Right ventricle myocardium superior (tissue), 1 donor: ENCODE data around the gene NDRG3. TPM values are rescaled to one million over a fixed set of nuclear protein-coding genes. Genes with fewer than 3 reads are reported as not detected.
A peak's percentile ranks its signal among the peaks of the same experiment; 100 is the strongest.

Experiments used
- ATAC-seq: fragments of 200-7000 bp; cut with Tn5 transposase; one replicate; pipeline ENCODE4 v1.9.1; 2020; ENCODE audit warnings: mild to moderate bottlenecking; ENCODE audit not compliant: poor library complexity
- DNase-seq: peaks from one replicate; pipeline ENCODE4 v3.0.0-alpha.2; 2020
- intact Hi-C: fragments of 100-400 bp; cut with DNase I; formaldehyde crosslinking; loops from one replicate; pipeline ENCODE4 v1.11.2; 2022
- long read RNA-seq: library from polyadenylated mRNA; unstranded; transcript quantifications from one replicate; pipeline ENCODE4 v2.0.0, GENCODE V29; 2021
- total RNA-seq: library from RNA; stranded (reverse); fragmentation: NEBNext Ultra II Directional; extraction: Animal tissue kit (Norgen Biotek cat#: 25700); gene quantifications from one replicate; pipeline ENCODE4 v1.2.1, GENCODE V29; 2021
- donor health status: DM: no; HTN: yes; CAD: no; lungs with severe emphysema.

NDRG3 gene
- 27.5 TPM for total RNA-seq
- long read RNA-seq, transcript NDRG3-201 (16 exons, 2,964 nt), result major isoform, 35 of 79 reads
- long read RNA-seq, transcript NDRG3-204 (17 exons, 2,978 nt), result minor isoform, 10 of 79 reads
- long read RNA-seq, transcript NDRG3-202 (15 exons, 2,917 nt), result minor isoform, 7 of 79 reads
- long read RNA-seq, partial matches to known transcripts, result 9 of 79 reads
- long read RNA-seq, other reads (novel, unspliced or antisense), result 18 of 79 reads

GRCh38 chr20:36745927-36746659 lies at the start of gene NDRG3:
TSS of gene NDRG3 (minus strand) at chr20:36746090. CDS start at chr20:36721735, 24,355 bp downstream.
- peak; percentile 93 for ATAC-seq
- intact Hi-C loops, result no loop called here
- peak; percentile 97 for DNase-seq

- DNase-seq, result peak; percentile 30
- no peak for ATAC-seq
- intact Hi-C loops, result no loop called here
Measured at GRCh38 chr20:36794116-36794474, 48.2 kb upstream of the NDRG3 start.

- ATAC-seq, result no peak
- intact Hi-C loops, result no loop called here
- no peak for DNase-seq
Measured at GRCh38 chr20:36793294-36794115, 47.6 kb upstream of the NDRG3 start.

- ATAC-seq, result peak; percentile 48
Measured at GRCh38 chr20:36792422-36792821, 46.5 kb upstream of the NDRG3 start.

GRCh38 chr20:36791862-36792261 lies 46.0 kb upstream of the NDRG3 start:
- intact Hi-C loops, result no loop called here
- ATAC-seq, result no peak

More at GRCh38 chr20:36792422-36792821, 46.5 kb upstream of the NDRG3 start:
- DNase-seq, result peak; percentile 53
- intact Hi-C loops, result no loop called here

GRCh38 chr20:36786663-36787062 lies 40.8 kb upstream of the NDRG3 start:
- intact Hi-C loops, result no loop called here
- DNase-seq (no peak), ATAC-seq (no peak)

More at GRCh38 chr20:36791862-36792261, 46.0 kb upstream of the NDRG3 start:
- no peak for DNase-seq

- intact Hi-C loops, result no loop called here
- ATAC-seq (no peak), DNase-seq (no peak)
Measured at GRCh38 chr20:36786246-36786645, 40.4 kb upstream of the NDRG3 start.

GRCh38 chr20:36785308-36785707 lies 39.4 kb upstream of the NDRG3 start:
- intact Hi-C loops, result no loop called here
- no peak for ATAC-seq

GRCh38 chr20:36784900-36785299 lies 39.0 kb upstream of the NDRG3 start:
- DNase-seq (peak; percentile 65), ATAC-seq (peak; percentile 91)
- intact Hi-C loops, result no loop called here

More at GRCh38 chr20:36785308-36785707, 39.4 kb upstream of the NDRG3 start:
- DNase-seq, result no peak

GRCh38 chr20:36784116-36784515 lies 38.2 kb upstream of the NDRG3 start:
- DNase-seq (no peak), ATAC-seq (no peak)
- intact Hi-C loops, result no loop called here

GRCh38 chr20:36779656-36780025 lies 33.8 kb upstream of the NDRG3 start:
- ATAC-seq (no peak), DNase-seq (no peak)
- intact Hi-C loops, result no loop called here

GRCh38 chr20:36778831-36779655 lies 33.2 kb upstream of the NDRG3 start:
- intact Hi-C loops, result no loop called here
- ATAC-seq, result no peak
- no peak for DNase-seq

GRCh38 chr20:36777576-36777975 lies 31.7 kb upstream of the NDRG3 start:
- no peak for ATAC-seq
- intact Hi-C loops, result no loop called here
- no peak for DNase-seq

- intact Hi-C loops, result no loop called here
- DNase-seq, result no peak
- ATAC-seq, result no peak
Measured at GRCh38 chr20:36777167-36777566, 31.3 kb upstream of the NDRG3 start.

GRCh38 chr20:36775826-36776225 lies 29.9 kb upstream of the NDRG3 start:
- no peak for DNase-seq
- intact Hi-C loops, result no loop called here
- ATAC-seq, result no peak

- intact Hi-C loops, result no loop called here
- no peak for DNase-seq
Measured at GRCh38 chr20:36775196-36775595, 29.3 kb upstream of the NDRG3 start.

GRCh38 chr20:36773597-36774390 lies 27.9 kb upstream of the NDRG3 start, which contains the start of gene DSN1:
TSS of gene DSN1 (minus strand) at chr20:36773763. CDS start at chr20:36771458, 2,305 bp downstream.
- ATAC-seq, result peak; percentile 98
- intact Hi-C loops, result loop anchor here (5.0 kb wide), 1 partner anchor 89 kb away; a partner anchor contains a TSS
- peak; percentile 100 for DNase-seq

More at GRCh38 chr20:36775196-36775595, 29.3 kb upstream of the NDRG3 start:
- ATAC-seq, result no peak
